Fibroblast of lung (primary cell): ENCODE results near the gene OPALIN.

ENCODE experiments used
- EZH2 ChIP-seq: IDR thresholded peaks from 2 replicates; pipeline ENCODE4 v1.5.1; 2012; ENCODE audit warnings: low read length, control low read depth, mild to moderate bottlenecking; ENCODE audit errors: missing control alignments
- TF ChIP-seq, protein P1 (sequence below), 2 donors: IDR thresholded peaks in 1 of 2; conservative IDR thresholded peaks in 1 of 2; 1 replicate in 1 of 2; 2 replicates in 1 of 2; pipeline ENCODE4 v1.5.1; 2011 to 2012; ENCODE audit warnings: low read length in 2 of 2, control low read depth in 1 of 2, inconsistent platforms in 1 of 2, low read depth in 1 of 2, mild to moderate bottlenecking in 1 of 2

DNA sequence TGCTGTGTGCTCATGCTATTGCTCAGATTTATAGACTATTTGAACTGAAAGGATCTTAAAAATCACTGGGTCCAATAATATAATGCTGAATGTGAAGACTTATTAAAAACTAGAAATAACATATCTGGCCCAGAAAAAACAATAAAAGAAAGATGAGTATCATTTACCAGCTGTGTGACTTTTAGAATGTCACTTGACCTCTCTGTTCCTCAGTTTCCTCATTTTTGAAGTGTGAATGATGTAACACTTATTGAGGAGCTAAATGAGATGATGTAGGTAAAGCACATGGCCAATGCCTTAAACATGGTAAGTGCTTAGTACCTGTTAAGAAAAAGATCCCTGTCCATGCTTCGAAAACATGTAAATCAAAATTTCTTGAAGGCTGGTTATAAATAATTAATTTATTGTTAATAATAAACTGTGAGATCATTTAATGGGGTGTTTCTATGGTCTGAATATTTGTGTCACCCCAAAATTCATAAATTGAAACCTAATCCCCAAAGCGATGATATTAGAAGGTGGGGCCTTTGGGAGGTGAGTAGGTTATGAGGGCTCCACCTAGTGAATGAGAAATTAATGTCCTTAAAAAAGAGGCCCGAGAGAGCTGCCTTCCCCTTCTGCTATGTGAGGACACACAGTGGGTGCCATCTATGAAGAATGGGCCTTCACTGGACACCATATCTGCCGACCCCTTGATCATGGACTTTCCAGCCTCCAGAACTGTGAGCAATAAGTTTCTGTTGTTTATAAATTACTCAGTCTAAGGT lies 41.6 kb downstream of the OPALIN start:
- TF ChIP-seq, protein P1, sequence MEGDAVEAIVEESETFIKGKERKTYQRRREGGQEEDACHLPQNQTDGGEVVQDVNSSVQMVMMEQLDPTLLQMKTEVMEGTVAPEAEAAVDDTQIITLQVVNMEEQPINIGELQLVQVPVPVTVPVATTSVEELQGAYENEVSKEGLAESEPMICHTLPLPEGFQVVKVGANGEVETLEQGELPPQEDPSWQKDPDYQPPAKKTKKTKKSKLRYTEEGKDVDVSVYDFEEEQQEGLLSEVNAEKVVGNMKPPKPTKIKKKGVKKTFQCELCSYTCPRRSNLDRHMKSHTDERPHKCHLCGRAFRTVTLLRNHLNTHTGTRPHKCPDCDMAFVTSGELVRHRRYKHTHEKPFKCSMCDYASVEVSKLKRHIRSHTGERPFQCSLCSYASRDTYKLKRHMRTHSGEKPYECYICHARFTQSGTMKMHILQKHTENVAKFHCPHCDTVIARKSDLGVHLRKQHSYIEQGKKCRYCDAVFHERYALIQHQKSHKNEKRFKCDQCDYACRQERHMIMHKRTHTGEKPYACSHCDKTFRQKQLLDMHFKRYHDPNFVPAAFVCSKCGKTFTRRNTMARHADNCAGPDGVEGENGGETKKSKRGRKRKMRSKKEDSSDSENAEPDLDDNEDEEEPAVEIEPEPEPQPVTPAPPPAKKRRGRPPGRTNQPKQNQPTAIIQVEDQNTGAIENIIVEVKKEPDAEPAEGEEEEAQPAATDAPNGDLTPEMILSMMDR (conservative IDR thresholded peaks at IDR 0.05 in 1 of 2, IDR thresholded peaks at IDR 0.05 in 1 of 2; ENCODE audit: low read depth in 1 of 2, low read length in 2 of 2) = no peak
- no peak for TF ChIP-seq EZH2
